ENCODE data around the gene TOMM5.

Gene TOMM5

GRCh38 chr9:37566716-37567115, 25.7 kb downstream of the TOMM5 start:
- no peak for TF ChIP-seq CTCF (IDR thresholded peaks at IDR 0.05; ENCODE audit: low read depth, low read length, missing control alignments)
- no peak overlapping the region for H3K4me3 ChIP-seq (ENCODE audit: low read depth, low read length)
- no peak for DNase-seq (ENCODE audit: low read depth)
- in situ Hi-C loops (cut with HindIII; ENCODE audit: low sequenced_read_pairs), result no loop called here

- no peak overlapping the region for H3K4me3 ChIP-seq (ENCODE audit: low read depth, low read length)
- no peak for TF ChIP-seq CTCF (IDR thresholded peaks at IDR 0.05; ENCODE audit: low read depth, low read length, missing control alignments)
- DNase-seq (ENCODE audit: low read depth), result no peak
- in situ Hi-C loops (cut with HindIII; ENCODE audit: low sequenced_read_pairs), result no loop called here
Observed at GRCh38 chr9:37565661-37566618, 26.5 kb downstream of the TOMM5 start.

- in situ Hi-C loops (cut with HindIII; ENCODE audit: low sequenced_read_pairs), result no loop called here
- TF ChIP-seq CTCF (IDR thresholded peaks at IDR 0.05; ENCODE audit: low read depth, low read length, missing control alignments), result no peak
- H3K4me3 ChIP-seq (ENCODE audit: low read depth, low read length), result no peak overlapping the region
- no peak for DNase-seq (ENCODE audit: low read depth)
Observed at GRCh38 chr9:37564916-37565315, 27.5 kb downstream of the TOMM5 start.

GRCh38 chr9:37563806-37564513, 28.4 kb downstream of the TOMM5 start:
- no peak for DNase-seq (ENCODE audit: low read depth)
- no peak for TF ChIP-seq CTCF (IDR thresholded peaks at IDR 0.05; ENCODE audit: low read depth, low read length, missing control alignments)
- in situ Hi-C loops (cut with HindIII; ENCODE audit: low sequenced_read_pairs), result no loop called here
- H3K4me3 ChIP-seq (ENCODE audit: low read depth, low read length), result no peak overlapping the region

DNA sequence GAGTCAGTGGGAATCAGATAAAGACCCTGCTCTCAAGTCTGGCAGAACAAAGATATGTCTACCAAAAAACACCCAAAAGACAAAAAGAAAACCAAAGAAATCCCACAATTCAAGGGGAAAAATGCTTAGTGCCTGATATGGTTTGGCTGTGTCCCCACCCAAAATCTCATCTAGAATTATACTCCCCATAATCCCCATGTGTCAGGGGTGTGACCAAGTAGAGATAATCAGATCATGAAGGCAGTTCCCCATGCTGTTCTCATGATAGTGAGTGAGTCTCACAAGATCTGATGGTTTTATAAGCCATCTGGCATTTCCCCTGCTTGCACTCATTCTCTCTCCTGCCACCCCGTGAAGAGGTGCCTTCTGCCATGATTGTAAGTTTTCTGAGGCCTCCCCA, 29.6 kb downstream of the TOMM5 start:
- DNase-seq (ENCODE audit: low read depth), result no peak
- in situ Hi-C loops (cut with HindIII; ENCODE audit: low sequenced_read_pairs), result no loop called here
- TF ChIP-seq CTCF (IDR thresholded peaks at IDR 0.05; ENCODE audit: low read depth, low read length, missing control alignments), result no peak
- H3K4me3 ChIP-seq (ENCODE audit: low read depth, low read length), result no peak overlapping the region

GRCh38 chr9:37561682-37562081, 30.7 kb downstream of the TOMM5 start:
- in situ Hi-C loops (cut with HindIII; ENCODE audit: low sequenced_read_pairs), result no loop called here
- TF ChIP-seq CTCF (IDR thresholded peaks at IDR 0.05; ENCODE audit: low read depth, low read length, missing control alignments), result no peak
- no peak overlapping the region for H3K4me3 ChIP-seq (ENCODE audit: low read depth, low read length)
- DNase-seq (ENCODE audit: low read depth), result no peak

All from astrocyte of the cerebellum (primary cell).